A673 (cell line): ENCODE measurements around the gene SLC4A8. TPM values are rescaled to one million over a fixed set of nuclear protein-coding genes. Genes with fewer than 3 reads are reported as not detected.

Experiments
- BruUV-seq: library from RNA; stranded (reverse); fragments of 400-500 nt; replicated peaks from 2 replicates; lab custom pipeline; 2021; lab: Mats Ljungman, UMichigan
- CTCF ChIA-PET: fragments of 300-600 bp; sonication (Branson Sonifier 250); formaldehyde crosslinking; loops from one replicate; lab custom pipeline; 2022; ENCODE audit warnings: antibody characterized with exemption; lab: Charles Lee
- POLR2A ChIA-PET: fragments of 300-600 bp; sonication (Branson Sonifier 250); formaldehyde crosslinking; loops from one replicate; lab custom pipeline; 2022; ENCODE audit warnings: antibody characterized with exemption; ENCODE audit not compliant: low non-redundant PET; lab: Charles Lee
- DNase-seq: peaks from one replicate; pipeline ENCODE4 v3.0.0-alpha.2; 2015; ENCODE audit warnings: low spot score
- H3K27ac ChIP-seq: fragments of 200-600 bp; sonication (generic); 2 replicates; pipeline ENCODE4 v1.5.1; 2016; ENCODE audit warnings: mixed run types, low read depth, mild to moderate bottlenecking, mixed read lengths, antibody characterized with exemption, low read length; ENCODE audit not compliant: poor library complexity, severe bottlenecking
- H3K27me3 ChIP-seq: fragments of 200-600 bp; sonication (generic); replicated peaks from 2 replicates; pipeline ENCODE4 v1.6.1; 2017; ENCODE audit warnings: mixed run types, low read depth, mild to moderate bottlenecking, mixed read lengths, antibody characterized with exemption, low read length; ENCODE audit not compliant: insufficient read depth, poor library complexity
- H3K36me3 ChIP-seq: fragments of 200-600 bp; sonication (generic); 2 replicates; pipeline ENCODE4 v1.6.1; 2016; ENCODE audit warnings: mixed run types, mild to moderate bottlenecking, mixed read lengths, antibody characterized with exemption, low read length; ENCODE audit not compliant: insufficient read depth, poor library complexity, severe bottlenecking
- H3K4me1 ChIP-seq: fragments of 200-600 bp; sonication (generic); 2 replicates; pipeline ENCODE4 v1.6.1; 2017; ENCODE audit warnings: mixed run types, mild to moderate bottlenecking, mixed read lengths, antibody characterized with exemption, low read length; ENCODE audit not compliant: insufficient read depth, poor library complexity, severe bottlenecking
- H3K4me3 ChIP-seq: fragments of 200-600 bp; sonication (generic); 2 replicates; pipeline ENCODE4 v1.5.1; 2016; ENCODE audit warnings: low read depth, mixed run types, mild to moderate bottlenecking, mixed read lengths, low read length; ENCODE audit not compliant: poor library complexity, severe bottlenecking
- H3K9me3 ChIP-seq: fragments of 200-600 bp; sonication (generic); 2 replicates; pipeline ENCODE4 v1.6.1; 2016; ENCODE audit warnings: mixed run types, low read depth, mild to moderate bottlenecking, mixed read lengths, antibody characterized with exemption, low read length; ENCODE audit not compliant: poor library complexity, severe bottlenecking
- CTCF ChIP-seq: fragments of 300-800, 200-600 bp; sonication (generic); conservative IDR thresholded peaks from 2 replicates; pipeline ENCODE4 v1.5.1; 2017; ENCODE audit warnings: low read depth, mild to moderate bottlenecking, antibody characterized with exemption, low read length, moderate library complexity, mixed read lengths
- EZH2 ChIP-seq: fragments of 200-600 bp; sonication (generic); IDR thresholded peaks from 2 replicates; pipeline ENCODE4 v1.6.1; 2017; ENCODE audit warnings: borderline replicate concordance, low read depth, mild to moderate bottlenecking, mixed read lengths, antibody characterized with exemption, low read length; ENCODE audit not compliant: poor library complexity, severe bottlenecking
- intact Hi-C: fragments of 100-400 bp; cut with micrococcal nuclease; formaldehyde crosslinking; loops from one replicate; pipeline ENCODE4 v1.10.0; 2022; ENCODE audit not compliant: unreplicated experiment
- total RNA-seq: library from RNA; stranded (reverse); gene quantifications from 2 replicates; pipeline ENCODE4 v1.2.3, GENCODE V29; 2021

Gene SLC4A8
- total RNA-seq, 1 experiment from 2014 or later, result 0.73 TPM

- ChIA-PET CTCF (no interaction called here), POLR2A (interaction anchor here (0.7 kb wide), 1 partner anchor 10 kb away, joined by 9 read pairs; no protein-coding TSS in a partner anchor)
- Histone ChIP-seq H3K27me3 (no peaks in the 10 kb centered on the region), H3K9me3 (no peaks in the 10 kb centered on the region), H3K36me3 (no peaks in the 10 kb centered on the region), H3K27ac (no peak overlapping the region), H3K4me3 (no peak overlapping the region), H3K4me1 (no peaks in the 10 kb centered on the region)
- DNase-seq, result no peak
- TF ChIP-seq CTCF (no peak), EZH2 (no peak)
- intact Hi-C loops, result no loop called here
- no TSS peak for BruUV-seq
These were observed 14.8 kb upstream of the SLC4A8 start for GRCh38 chr12:51409846-51410245.

- H3K36me3 ChIP-seq, result no peaks in the 10 kb centered on the region
- ChIA-PET CTCF (no interaction called here), POLR2A (no interaction called here)
- no TSS peak for BruUV-seq
- no peak for TF ChIP-seq CTCF
- no peak for TF ChIP-seq EZH2
- H3K27me3 ChIP-seq, result no peaks in the 10 kb centered on the region
- no peak for DNase-seq
- no peak overlapping the region for H3K27ac ChIP-seq
- H3K4me1 ChIP-seq, result no peaks in the 10 kb centered on the region
- H3K9me3 ChIP-seq, result no peaks in the 10 kb centered on the region
- no peak overlapping the region for H3K4me3 ChIP-seq
- intact Hi-C loops, result no loop called here
These were observed 11.5 kb upstream of the SLC4A8 start for GRCh38 chr12:51413149-51413548.

- TF ChIP-seq EZH2 (no peak), CTCF (no peak)
- intact Hi-C loops, result no loop called here
- ChIA-PET POLR2A (no interaction called here), CTCF (no interaction called here)
- Histone ChIP-seq H3K27me3 (no peaks in the 10 kb centered on the region), H3K36me3 (no peaks in the 10 kb centered on the region), H3K27ac (no peak overlapping the region), H3K9me3 (no peaks in the 10 kb centered on the region), H3K4me1 (no peaks in the 10 kb centered on the region), H3K4me3 (no peak overlapping the region)
- DNase-seq, result no peak
- no TSS peak for BruUV-seq
These were observed 10.8 kb upstream of the SLC4A8 start for GRCh38 chr12:51413791-51414190.
